Measurements from ENCODE around the gene KAT5.
"Not testable (repeated sequence)": the region's sequence is repeated elsewhere in the genome, so short reads cannot be mapped to it uniquely, and the experiment has no call there.

Gene KAT5

GRCh38 chr11:65762169-65762568, 50.1 kb downstream of the KAT5 start:
- not testable (repeated sequence) for DNase-seq

GRCh38 chr11:65762816-65763215, 50.8 kb downstream of the KAT5 start:
- DNase-seq = not testable (repeated sequence)

- DNase-seq = no peak
Observed at GRCh38 chr11:65764434-65764833, 52.4 kb downstream of the KAT5 start.

- no peak for DNase-seq
Observed at GRCh38 chr11:65766535-65766934, 54.5 kb downstream of the KAT5 start.

- no peak for DNase-seq
Observed at GRCh38 chr11:65767406-65767805, 55.4 kb downstream of the KAT5 start.

GRCh38 chr11:65767806-65768205, 55.8 kb downstream of the KAT5 start:
- DNase-seq = not testable (repeated sequence)

All from retina (tissue), 1 donor.